K562 (cell line): ENCODE results near the gene RUNX1. TPM values are rescaled to one million over a fixed set of nuclear protein-coding genes. Genes with fewer than 3 reads are reported as not detected.

Experiments used
- BHLHE40 ChIP-seq: IDR thresholded peaks from 2 replicates; pipeline ENCODE4 v1.6.1; 2011; ENCODE audit warnings: low read length, improper control_type of control experiment
- CREB3L1 ChIP-seq: fragments of 450-650 bp; IDR thresholded peaks from 2 replicates; pipeline ENCODE4 v1.6.1; 2014; ENCODE audit warnings: low read depth, mild to moderate bottlenecking, moderate library complexity, borderline replicate concordance
- DEAF1 ChIP-seq: fragments of 450-650 bp; formaldehyde crosslinking; IDR thresholded peaks from 2 replicates; pipeline ENCODE4 v1.4.0; 2020; ENCODE audit warnings: mild to moderate bottlenecking, moderate library complexity
- GMEB1 ChIP-seq: fragments of 250-450 bp; sonication (Bioruptor Pico); IDR thresholded peaks from 2 replicates; pipeline ENCODE4 v1.4.0; 2020; ENCODE audit warnings: mild to moderate bottlenecking
- HMG20B ChIP-seq: fragments of 250-450 bp; sonication (Bioruptor Pico); IDR thresholded peaks from 2 replicates; pipeline ENCODE4 v1.5.0; 2021; ENCODE audit warnings: mild to moderate bottlenecking
- KAT2B ChIP-seq: IDR thresholded peaks from one replicate; pipeline ENCODE4 v1.6.1; 2012; ENCODE audit warnings: low read depth, mild to moderate bottlenecking, control low read depth, inconsistent platforms, low read length, moderate library complexity
- MEIS2 ChIP-seq: fragments of 450-650 bp; IDR thresholded peaks from 2 replicates; pipeline ENCODE4 v1.6.1; 2014; ENCODE audit warnings: mild to moderate bottlenecking; ENCODE audit not compliant: partially characterized antibody
- RBM25 ChIP-seq: fragments of 200-400 bp; formaldehyde crosslinking; IDR thresholded peaks from 2 replicates; pipeline ENCODE4 v1.6.1; 2018; ENCODE audit warnings: low read length, low read depth, moderate library complexity; ENCODE audit not compliant: severe bottlenecking
- SMARCA5 ChIP-seq: fragments of 450-650 bp; IDR thresholded peaks from 2 replicates; pipeline ENCODE4 v1.6.1; 2016
- UBTF ChIP-seq, 2 experiments: IDR thresholded peaks; 2 replicates each; pipeline ENCODE4 v1.6.1; 2012; ENCODE audit warnings: improper control_type of control experiment in 2 of 2, low read depth in 2 of 2, low read length in 2 of 2, borderline replicate concordance in 1 of 2
- ZNF134 ChIP-seq: fragments of 250-450 bp; sonication (Bioruptor Pico); conservative IDR thresholded peaks from 2 replicates; pipeline ENCODE4 v1.4.0; 2020
- ZNF592 ChIP-seq: fragments of 450-650 bp; IDR thresholded peaks from 2 replicates; pipeline ENCODE4 v1.6.1; 2017; ENCODE audit warnings: antibody characterized with exemption, mild to moderate bottlenecking
- ZNF695 ChIP-seq: fragments of 450-650 bp; formaldehyde crosslinking; IDR thresholded peaks from 2 replicates; pipeline ENCODE4 v1.4.0; 2020; ENCODE audit warnings: mild to moderate bottlenecking, moderate library complexity
- ZNF785 ChIP-seq: fragments of 250-450 bp; sonication (Bioruptor Pico); IDR thresholded peaks from 2 replicates; pipeline ENCODE4 v1.4.0; 2020; ENCODE audit warnings: mild to moderate bottlenecking
- polyA plus RNA-seq, 8 experiments: library from polyadenylated mRNA; depleted of rRNA in 4 of 8; stranded (reverse) in 5 of 8; unstranded in 3 of 8; fragments of >200 nt; fragmentation: Nextera tagmentation in 2 of 8; fragmentation: Illumina TruSeq in 1 of 8; extraction: Ambion mirVana in 2 of 8; extraction: Trizol in 1 of 8; gene quantifications; 2 replicates each; pipeline versions ENCODE4 v1.2.1 to v1.2.3, GENCODE V29; 2011 to 2014; ENCODE audit warnings: inconsistent platforms in 1 of 8, missing spikeins in 1 of 8
- total RNA-seq, 7 experiments: library from RNA; depleted of rRNA in 6 of 7; stranded (reverse); fragments of >200 nt in 6 of 7; fragmentation: Illumina TruSeq in 2 of 7; extraction: Trizol in 2 of 7; gene quantifications; 2 replicates each; pipeline versions ENCODE4 v1.2.1 to v1.2.3, GENCODE V29; 2011 to 2021; ENCODE audit warnings: low replicate concordance in 1 of 7

Gene RUNX1
- total and polyA plus RNA-seq, 9 of the 15 experiments (the other 6 are each of a cell fraction or from before 2014, with no cell fraction given) = 2.2 to 68.6 (median 17.8) TPM

GRCh38 chr21:35053356-35054096 is 4.4 kb upstream of the RUNX1 start (continued):
- TF ChIP-seq UBTF (IDR thresholded peaks at IDR 0.05; ENCODE audit: borderline replicate concordance in 1 of 2, low read depth in 2 of 2, low read length in 2 of 2) (no peak), DEAF1 (CRISPR knock-in tag) (peak; percentile 35; the same call in 1 of the 2 replicates), RBM25 (no peak), ZNF695 (CRISPR knock-in tag) (no peak), ZNF592 (peak; percentile 69), GMEB1 (CRISPR knock-in tag) (0 out of 2 replicates have a peak, but pooled peaks have one; percentile 4), ZNF134 (CRISPR knock-in tag) (no peak), KAT2B (no peak), SMARCA5 (no peak), BHLHE40 (peak; percentile 69; the same call in 1 of the 2 replicates), HMG20B (CRISPR knock-in tag) (no peak), ZNF785 (no peak), MEIS2 (peak; percentile 29), CREB3L1 (peak; percentile 20; the same call in 1 of the 2 replicates)
